Epithelial cell of prostate (primary cell): ENCODE data around the gene RPS15.
A peak's percentile ranks its signal among the peaks of the same experiment; 100 is the strongest.
"Not testable (repeated sequence)": the region's sequence is repeated elsewhere in the genome, so short reads cannot be mapped to it uniquely, and the experiment has no call there.

Experiments used
- DNase-seq: peaks from one replicate; pipeline ENCODE4 v3.0.0-alpha.2; 2011; ENCODE audit warnings: low read depth, low spot score
- H3K27ac ChIP-seq: fragments of 450-650 bp; 2 replicates; pipeline ENCODE4 v1.5.1; 2017; ENCODE audit warnings: mild to moderate bottlenecking

RPS15 gene

GRCh38 chr19:1417681-1418495 lies 20.3 kb upstream of the RPS15 start:
- H3K27ac ChIP-seq = peak overlapping the region; percentile 87
- DNase-seq = no peak

GRCh38 chr19:1418496-1418775 lies 19.8 kb upstream of the RPS15 start:
- no peak overlapping the region for H3K27ac ChIP-seq
- no peak for DNase-seq

- H3K27ac ChIP-seq = no peak overlapping the region
- DNase-seq = no peak
Measured at GRCh38 chr19:1418951-1419738, 19.1 kb upstream of the RPS15 start.

- not testable (repeated sequence) for H3K27ac ChIP-seq, DNase-seq
Measured at GRCh38 chr19:1420085-1420484, 18.1 kb upstream of the RPS15 start.

DNA sequence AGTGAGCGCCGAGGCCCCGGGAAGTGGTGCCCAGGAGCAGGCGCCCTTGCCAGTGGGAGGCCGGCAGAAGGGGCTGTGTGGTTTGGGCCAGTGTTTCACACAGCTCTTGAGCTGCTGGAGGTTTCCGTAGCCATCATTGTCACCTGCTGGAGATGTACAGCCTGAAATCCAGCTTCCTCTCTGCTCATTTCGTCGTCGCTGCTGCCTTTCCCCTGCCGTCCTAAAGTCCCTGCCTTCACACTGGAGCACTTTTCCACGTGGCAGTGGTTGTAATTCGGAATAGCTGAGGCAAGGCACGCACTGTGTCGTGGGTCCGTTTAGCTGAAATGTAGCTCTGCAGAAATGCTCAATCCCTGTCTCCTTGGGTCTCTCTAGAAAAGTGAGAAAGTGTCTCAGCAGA lies 17.6 kb upstream of the RPS15 start:
- H3K27ac ChIP-seq = no peak overlapping the region
- DNase-seq = no peak

DNA sequence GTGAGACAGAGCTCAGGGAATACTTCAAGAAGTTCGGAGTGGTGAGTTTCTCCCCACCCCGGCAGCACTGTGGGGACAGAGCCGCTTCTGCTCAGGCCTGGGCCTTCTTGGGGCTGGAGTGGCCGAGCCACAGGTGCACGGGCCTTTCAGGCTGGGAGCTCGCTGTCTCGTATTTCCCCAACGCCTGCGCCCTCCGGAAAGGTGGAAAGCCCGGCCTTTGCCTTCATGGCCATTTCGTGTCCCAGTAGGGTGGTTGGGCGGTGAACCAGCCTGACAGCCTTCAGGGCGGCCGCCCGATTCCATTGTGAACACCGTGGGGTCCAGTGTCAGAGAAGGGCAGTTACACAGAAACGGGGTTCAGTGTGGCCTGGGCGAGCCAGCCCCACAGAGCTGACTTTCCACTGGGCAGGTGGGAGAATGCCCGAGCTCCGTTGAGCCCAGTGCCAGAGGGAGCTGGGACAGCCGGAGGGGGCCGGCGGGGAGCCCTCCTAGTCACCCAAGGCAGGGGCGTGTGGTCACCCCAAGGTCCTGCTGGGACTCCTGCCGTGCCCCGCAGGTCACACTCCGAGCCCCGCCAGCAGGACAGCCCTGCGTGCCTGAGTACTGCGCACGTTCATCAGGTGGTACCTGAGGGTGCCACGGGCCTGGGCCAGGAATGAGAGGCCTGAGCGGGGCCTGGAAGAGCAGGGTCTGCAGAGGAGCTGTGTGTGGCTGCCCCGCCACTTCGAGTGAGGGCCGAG lies 16.8 kb upstream of the RPS15 start:
- no peak for DNase-seq
- no peak overlapping the region for H3K27ac ChIP-seq

DNA sequence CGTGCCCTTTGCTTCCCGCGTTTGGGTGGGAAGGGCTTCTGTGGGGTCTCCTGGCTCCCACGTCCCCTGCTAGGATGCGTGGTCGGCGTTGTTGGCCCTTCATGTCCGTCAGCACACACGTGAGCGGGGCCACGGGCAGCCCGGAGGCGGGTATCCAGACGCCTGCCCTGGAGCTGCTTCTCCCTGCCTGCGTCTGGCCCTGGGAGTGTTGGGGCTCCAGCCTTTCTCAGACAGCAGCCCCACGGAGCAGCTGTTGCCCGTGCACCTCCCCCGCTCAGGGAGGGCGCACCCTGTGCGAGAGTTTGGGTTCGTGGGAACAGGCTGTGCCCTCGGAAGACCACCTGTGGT lies 16.3 kb upstream of the RPS15 start:
- DNase-seq = no peak
- no peak overlapping the region for H3K27ac ChIP-seq

- H3K27ac ChIP-seq = no peak overlapping the region
- no peak for DNase-seq
Measured at GRCh38 chr19:1422360-1422759, 15.8 kb upstream of the RPS15 start.

DNA sequence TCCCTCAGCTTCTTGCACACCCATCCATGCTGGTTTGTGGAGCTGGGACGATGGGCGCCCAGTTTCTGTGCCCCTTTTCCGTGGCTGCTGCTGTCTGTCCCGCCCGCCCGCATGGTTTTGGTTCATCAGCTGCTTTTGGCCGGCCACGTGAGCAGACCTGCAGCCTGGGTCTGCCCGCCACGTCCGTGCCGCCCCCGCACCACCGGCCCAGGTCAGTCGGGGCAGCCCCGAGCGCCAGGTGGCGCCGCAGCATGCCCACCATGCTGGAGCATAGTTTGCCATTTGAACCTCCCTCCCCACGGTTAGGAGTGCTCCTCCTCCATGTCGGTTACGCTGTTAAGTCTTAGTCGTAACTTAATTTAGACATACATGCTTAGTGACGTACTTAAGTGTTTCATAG lies 15.3 kb upstream of the RPS15 start:
- no peak overlapping the region for H3K27ac ChIP-seq
- no peak for DNase-seq

DNA sequence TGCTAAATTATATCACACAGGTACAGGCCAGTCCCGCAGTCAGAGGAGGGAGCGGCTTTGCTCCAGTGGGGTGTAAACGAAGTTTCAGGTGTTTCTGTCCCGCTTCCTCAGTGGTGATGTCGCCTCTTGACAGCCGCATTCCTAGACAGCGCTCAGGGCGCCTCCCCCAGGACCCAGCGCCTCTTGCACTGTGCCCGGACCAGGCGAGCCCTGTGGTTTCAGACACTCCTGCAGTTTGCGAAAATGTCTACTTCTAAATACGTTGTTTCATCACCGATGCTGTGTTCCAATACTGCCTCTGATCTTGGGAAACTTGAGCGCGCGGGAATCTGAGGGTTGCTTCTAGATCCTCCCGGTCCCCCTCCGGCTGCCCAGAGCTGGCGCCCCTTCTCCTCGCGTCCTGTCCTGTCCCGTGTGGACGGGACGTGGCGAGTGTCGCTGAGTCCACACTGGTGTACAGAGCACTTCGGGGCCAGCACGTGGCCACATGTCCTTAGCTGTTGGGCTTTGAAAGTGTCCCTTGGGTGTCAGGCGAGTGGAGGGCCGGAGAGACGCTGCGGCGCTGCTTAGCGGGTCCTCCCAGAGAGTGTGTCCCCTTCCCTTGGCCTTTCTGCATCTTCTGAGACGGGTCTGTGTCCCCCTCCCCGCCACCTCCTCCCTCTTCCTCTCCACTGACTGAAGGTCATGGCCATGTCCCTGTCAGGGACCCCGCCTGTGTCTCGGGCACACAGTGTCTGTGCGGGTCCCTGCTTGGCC lies 14.6 kb upstream of the RPS15 start:
- no peak for DNase-seq
- H3K27ac ChIP-seq = no peak overlapping the region

- no peak for DNase-seq
- peak overlapping the region; percentile 71 for H3K27ac ChIP-seq
Measured at GRCh38 chr19:1424192-1424955, 13.8 kb upstream of the RPS15 start.

DNA sequence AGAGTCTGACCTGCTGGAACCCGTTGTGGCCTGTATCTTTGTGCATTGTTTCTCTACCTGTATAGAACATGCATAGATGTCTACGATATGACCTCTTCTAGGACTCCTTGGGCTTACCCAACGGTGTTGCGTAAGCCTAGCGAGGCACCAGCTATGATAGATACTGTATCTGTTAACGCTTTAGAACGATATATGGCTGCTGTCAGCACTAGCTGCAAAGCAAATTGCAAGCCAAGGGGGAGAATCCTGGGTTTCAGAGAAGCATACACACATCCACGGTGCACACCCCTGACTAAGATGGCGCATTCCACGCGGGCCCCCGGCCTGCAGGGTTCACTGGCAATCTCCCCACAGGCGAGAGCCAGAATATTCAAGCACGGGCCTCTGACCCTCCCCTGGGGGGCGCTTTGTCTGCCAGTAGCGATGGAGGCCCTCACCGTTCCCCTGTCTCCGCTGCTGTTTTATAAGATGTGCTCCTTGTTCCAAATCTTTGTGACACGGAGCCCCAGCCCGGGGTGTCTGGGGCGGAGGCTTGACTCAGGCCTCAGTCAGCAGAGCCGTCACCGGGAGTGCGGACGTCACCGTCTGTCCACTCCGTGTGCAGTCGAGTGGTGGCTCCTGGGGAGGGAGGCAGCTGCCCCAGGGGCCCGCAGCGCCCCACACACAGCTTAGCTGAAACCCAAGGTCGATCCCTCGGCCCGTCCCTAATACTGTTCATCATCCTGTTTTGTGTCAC lies 12.9 kb upstream of the RPS15 start:
- peak; percentile 74 for DNase-seq
- peak overlapping the region; percentile 71 for H3K27ac ChIP-seq

GRCh38 chr19:1425902-1426301 lies 12.3 kb upstream of the RPS15 start:
- H3K27ac ChIP-seq = peak overlapping the region; percentile 71
- DNase-seq = no peak

- H3K27ac ChIP-seq = no peak overlapping the region
- no peak for DNase-seq
Measured at GRCh38 chr19:1426736-1427135, 11.5 kb upstream of the RPS15 start.

DNA sequence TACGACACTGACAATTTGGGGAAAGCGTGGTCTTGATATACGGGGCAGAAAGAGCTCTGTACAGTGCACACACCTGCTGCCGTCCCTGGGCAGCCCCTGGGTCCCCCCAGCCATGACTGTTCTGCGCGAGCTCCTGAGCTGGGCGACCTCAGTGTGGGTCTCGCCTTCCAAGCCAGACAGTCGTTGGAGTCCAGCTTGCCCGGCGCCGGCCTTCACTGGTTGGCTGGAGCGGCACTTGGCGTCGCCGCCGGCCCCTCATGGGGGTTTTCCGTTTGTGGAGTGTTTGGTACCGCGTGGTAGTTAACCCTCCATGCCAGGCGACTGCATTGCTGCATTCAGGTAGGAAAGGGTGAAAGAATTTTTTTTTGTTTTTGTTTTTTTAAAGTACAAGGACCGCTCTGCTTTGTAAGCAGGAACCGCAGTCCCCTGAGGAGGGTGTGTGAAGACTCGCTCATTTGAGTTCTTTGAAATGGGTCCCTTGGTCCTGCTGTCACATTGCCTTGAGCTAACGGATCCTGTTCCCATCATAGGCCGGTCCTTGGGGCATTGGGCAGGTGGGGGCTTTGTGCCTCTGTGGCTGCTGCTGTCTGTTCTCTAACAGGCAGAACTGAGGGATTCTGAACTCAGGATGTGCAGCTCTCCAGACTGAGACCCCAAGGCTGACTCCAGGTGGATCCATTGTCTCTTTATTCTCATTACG lies 10.8 kb upstream of the RPS15 start:
- DNase-seq = no peak

DNA sequence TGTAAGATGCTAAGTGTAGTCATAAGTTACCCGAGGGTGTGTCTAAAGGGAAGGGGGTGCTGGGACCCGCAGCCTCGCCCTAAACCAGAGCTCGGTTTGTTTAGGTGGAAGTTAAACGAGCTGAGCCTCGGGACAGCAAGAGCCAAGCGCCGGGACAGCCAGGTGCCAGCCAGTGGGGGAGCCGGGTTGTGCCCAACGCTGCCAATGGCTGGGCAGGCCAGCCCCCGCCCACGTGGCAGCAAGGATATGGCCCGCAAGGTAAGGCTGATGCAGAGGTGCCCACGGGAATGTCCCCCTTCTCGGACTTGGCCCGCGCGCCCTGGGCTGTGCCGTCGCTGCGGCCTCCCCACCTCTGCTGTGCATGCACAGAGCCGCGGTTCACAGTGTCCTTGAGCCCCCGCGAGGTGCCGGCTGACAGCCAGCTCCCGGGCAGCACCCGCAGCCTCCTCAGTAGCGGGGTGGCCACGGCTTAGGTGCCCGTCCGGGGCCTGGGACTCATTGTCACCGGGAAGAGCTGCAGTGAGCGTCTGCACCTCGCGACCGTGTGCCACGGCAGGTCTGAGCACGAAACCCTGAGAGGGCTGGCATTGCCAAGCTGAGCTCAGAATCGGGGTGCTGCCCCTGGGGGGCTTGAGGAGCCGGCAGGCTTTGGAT lies 9.3 kb upstream of the RPS15 start:
- DNase-seq = no peak
- no peak overlapping the region for H3K27ac ChIP-seq

More for the DNA sequence above, 10.8 kb upstream of the RPS15 start:
- H3K27ac ChIP-seq = no peak overlapping the region

DNA sequence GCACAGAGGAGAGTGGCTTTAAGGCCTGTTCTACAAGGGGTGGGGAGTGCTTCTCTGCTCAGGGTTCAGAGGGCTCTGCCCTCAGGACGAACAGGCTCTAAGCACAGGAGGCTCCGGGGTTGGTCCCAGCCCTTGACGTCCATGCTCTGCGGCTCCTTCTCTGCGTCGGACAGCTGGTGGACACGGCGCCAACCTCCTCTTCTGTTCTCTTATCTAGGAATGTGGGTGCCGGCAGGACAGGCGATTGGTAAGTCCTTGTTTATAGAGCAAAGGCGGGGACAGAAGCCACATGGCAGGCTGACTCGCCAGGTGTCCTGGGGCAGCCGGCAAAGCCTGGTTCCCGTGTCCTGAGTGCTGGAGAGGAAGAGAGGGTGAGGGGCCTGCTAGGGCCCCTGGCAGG lies 8.4 kb upstream of the RPS15 start:
- no peak overlapping the region for H3K27ac ChIP-seq
- no peak for DNase-seq

- DNase-seq = no peak
- no peak overlapping the region for H3K27ac ChIP-seq
Measured at GRCh38 chr19:1430246-1430645, 8.0 kb upstream of the RPS15 start.
